ENCODE data around the gene ZNF205. TPM values are rescaled to one million over a fixed set of nuclear protein-coding genes. Genes with fewer than 3 reads are reported as not detected.

ZNF205 gene
- total and polyA plus RNA-seq, 2 experiments from 2014 or later: 16.6 to 29.1 TPM

- TF ChIP-seq STAT1 (IDR thresholded peaks at IDR 0.05; ENCODE audit: unreplicated experiment): no peak
- Mint-ChIP-seq H3K4me3 (no peak overlapping the region; the same call in 2 of the 3 replicates), H3K9me3 (peaks cover 3% of the 10 kb centered on the region; the same call in 2 of the 3 replicates), H3K27me3 (ENCODE audit: insufficient read depth, low read depth, poor library complexity) (peaks cover 20% of the 10 kb centered on the region), H3K36me3 (ENCODE audit: low read depth) (peaks cover 6% of the 10 kb centered on the region), H3K27ac (no peak overlapping the region), H3K4me1 (peaks cover 10% of the 10 kb centered on the region)
- Histone ChIP-seq H3K4me1 (ENCODE audit: insufficient read depth) (peaks cover 5% of the 10 kb centered on the region; the same call in 1 of the 2 replicates), H3K27ac (ENCODE audit: low read depth) (no peak overlapping the region), H3K4me3 (no peak overlapping the region), H2AFZ (no peak overlapping the region), H3K36me3 (ENCODE audit: insufficient read depth) (no peaks in the 10 kb centered on the region), H3K27me3 (ENCODE audit: insufficient read depth) (peaks cover 16% of the 10 kb centered on the region), H4K20me1 (replicated peaks; ENCODE audit: insufficient read depth) (no peaks in the 10 kb centered on the region), H3K9me2 (ENCODE audit: insufficient read depth) (no peaks in the 10 kb centered on the region), H3K4me2 (no peak overlapping the region), H3K79me2 (replicated peaks; ENCODE audit: insufficient read depth) (no peaks in the 10 kb centered on the region), H3F3A (replicated peaks; ENCODE audit: low read depth) (peaks cover 15% of the 10 kb centered on the region; the same call in 1 of the 2 replicates)
- ATAC-seq (no peak), DNase-seq (ENCODE audit: low spot score) (no peak)
Measured at GRCh38 chr16:3145151-3145550, 32.8 kb downstream of the ZNF205 start.

GRCh38 chr16:3145660-3146059 lies 33.3 kb downstream of the ZNF205 start:
- no peak overlapping the region for H3K27ac ChIP-seq (ENCODE audit: low read depth)
- Mint-ChIP-seq H3K36me3 (ENCODE audit: low read depth) (peaks cover 6% of the 10 kb centered on the region), H3K27me3 (ENCODE audit: insufficient read depth, low read depth, poor library complexity) (peaks cover 23% of the 10 kb centered on the region), H3K27ac (no peak overlapping the region), H3K9me3 (peaks cover 4% of the 10 kb centered on the region; the same call in 2 of the 3 replicates), H3K4me3 (no peak overlapping the region; the same call in 2 of the 3 replicates), H3K4me1 (peaks cover 10% of the 10 kb centered on the region)
- ATAC-seq (no peak), DNase-seq (ENCODE audit: low spot score) (no peak)
- H3K27me3 ChIP-seq (ENCODE audit: insufficient read depth): peaks cover 16% of the 10 kb centered on the region
- H2AFZ ChIP-seq: no peak overlapping the region
- peaks cover 5% of the 10 kb centered on the region; the same call in 1 of the 2 replicates for H3K4me1 ChIP-seq (ENCODE audit: insufficient read depth)
- no peaks in the 10 kb centered on the region for H3K36me3 ChIP-seq (ENCODE audit: insufficient read depth)
- H3K9me2 ChIP-seq (ENCODE audit: insufficient read depth): no peaks in the 10 kb centered on the region
- H3K4me3 ChIP-seq: no peak overlapping the region
- H3K79me2 ChIP-seq (replicated peaks; ENCODE audit: insufficient read depth): no peaks in the 10 kb centered on the region
- no peak overlapping the region for H3K4me2 ChIP-seq
- peaks cover 14% of the 10 kb centered on the region; the same call in 1 of the 2 replicates for H3F3A ChIP-seq (replicated peaks; ENCODE audit: low read depth)
- H4K20me1 ChIP-seq (replicated peaks; ENCODE audit: insufficient read depth): no peaks in the 10 kb centered on the region
- no peak for TF ChIP-seq EZH2phosphoT487 (IDR thresholded peaks at IDR 0.05; ENCODE audit: unreplicated experiment)
- no peak for TF ChIP-seq ZNF462 (CRISPR knock-in tag; IDR thresholded peaks at IDR 0.05)
- TF ChIP-seq NANOG (IDR thresholded peaks at IDR 0.05; ENCODE audit: borderline replicate concordance): no peak
- no peak for TF ChIP-seq ZNF331 (CRISPR knock-in tag; IDR thresholded peaks at IDR 0.05; ENCODE audit: low read depth)
- TF ChIP-seq CTCF (conservative IDR thresholded peaks at IDR 0.05; ENCODE audit: low read depth in 2 of 2): no peak
- no peak for TF ChIP-seq POLR2AphosphoS5 (IDR thresholded peaks at IDR 0.05; ENCODE audit: low read depth)
- no peak for TF ChIP-seq ZNF114 (CRISPR knock-in tag; IDR thresholded peaks at IDR 0.05)
- TF ChIP-seq CREB1 (CRISPR knock-in tag; IDR thresholded peaks at IDR 0.05; ENCODE audit: low read depth): no peak
- no peak for TF ChIP-seq ETS1 (IDR thresholded peaks at IDR 0.05)
